Prostate gland (tissue), 2 donors: ENCODE results near the gene GARS1. TPM values are rescaled to one million over a fixed set of nuclear protein-coding genes. Genes with fewer than 3 reads are reported as not detected.

Experiments used
- DNase-seq: peaks from one replicate; pipeline ENCODE4 v3.0.0-alpha.2; 2019; ENCODE audit warnings: low spot score
- H3K27ac ChIP-seq, 2 donors: fragments of 200-600 bp; sonication (generic); 2 replicates each; pipeline ENCODE4 v1.5.1; 2017 to 2019
- H3K27me3 ChIP-seq: fragments of 200-600 bp; sonication (generic); replicated peaks from 2 replicates; pipeline ENCODE4 v1.5.1; 2019; ENCODE audit not compliant: insufficient read depth
- H3K36me3 ChIP-seq, 2 donors: fragments of 200-600 bp; sonication (generic); 1 replicate in 1 of 2; 2 replicates in 1 of 2; pipeline versions ENCODE4 v1.5.1 to v1.8.1; 2017 to 2019
- H3K4me1 ChIP-seq: fragments of 200-600 bp; sonication (generic); replicated peaks from 2 replicates; pipeline ENCODE4 v1.5.1; 2019
- H3K4me3 ChIP-seq, 2 donors: fragments of 200-600 bp; sonication (generic); 2 replicates each; pipeline ENCODE4 v1.5.1; 2017 to 2019
- H3K9me3 ChIP-seq: fragments of 200-600 bp; sonication (generic); 2 replicates; pipeline ENCODE4 v1.5.1; 2017
- POLR2A ChIP-seq: fragments of 450-650 bp; IDR thresholded peaks from one replicate; pipeline ENCODE4 v1.6.1; 2016; ENCODE audit warnings: antibody characterized with exemption, mild to moderate bottlenecking
- POLR2AphosphoS5 ChIP-seq: sonication (generic); formaldehyde crosslinking; IDR thresholded peaks from one replicate; pipeline ENCODE4 v1.6.1; 2017; ENCODE audit warnings: antibody characterized with exemption
- WGBS: methylation state at CpG from one replicate; pipeline ENCODE4 v1.1.5; 2018; 5-methylcytosine and 5-hydroxymethylcytosine counted together
- intact Hi-C: fragments of 100-400 bp; cut with DNase I; formaldehyde crosslinking; loops from one replicate; pipeline ENCODE4 v1.14.2; 2022
- total RNA-seq, 2 donors: library from RNA; depleted of rRNA; stranded (reverse); fragments of >200 nt; gene quantifications; one replicate each; pipeline ENCODE4 v1.1.0, GENCODE V29; 2016
- TF ChIP-seq, protein P1 (sequence below), 4 experiments: fragments of 200-600 bp in 2 of 4; fragments of 450-650 bp in 2 of 4; sonication (generic) in 2 of 4; IDR thresholded peaks; 1 replicate in 3 of 4; 2 replicates in 1 of 4; pipeline ENCODE4 v1.5.1; 2016 to 2019; ENCODE audit warnings: antibody characterized with exemption in 4 of 4, mild to moderate bottlenecking in 2 of 4, moderate library complexity in 2 of 4

Gene GARS1
- total RNA-seq, 2 donors from 2014 or later = 38.8 to 78.3 TPM

DNA sequence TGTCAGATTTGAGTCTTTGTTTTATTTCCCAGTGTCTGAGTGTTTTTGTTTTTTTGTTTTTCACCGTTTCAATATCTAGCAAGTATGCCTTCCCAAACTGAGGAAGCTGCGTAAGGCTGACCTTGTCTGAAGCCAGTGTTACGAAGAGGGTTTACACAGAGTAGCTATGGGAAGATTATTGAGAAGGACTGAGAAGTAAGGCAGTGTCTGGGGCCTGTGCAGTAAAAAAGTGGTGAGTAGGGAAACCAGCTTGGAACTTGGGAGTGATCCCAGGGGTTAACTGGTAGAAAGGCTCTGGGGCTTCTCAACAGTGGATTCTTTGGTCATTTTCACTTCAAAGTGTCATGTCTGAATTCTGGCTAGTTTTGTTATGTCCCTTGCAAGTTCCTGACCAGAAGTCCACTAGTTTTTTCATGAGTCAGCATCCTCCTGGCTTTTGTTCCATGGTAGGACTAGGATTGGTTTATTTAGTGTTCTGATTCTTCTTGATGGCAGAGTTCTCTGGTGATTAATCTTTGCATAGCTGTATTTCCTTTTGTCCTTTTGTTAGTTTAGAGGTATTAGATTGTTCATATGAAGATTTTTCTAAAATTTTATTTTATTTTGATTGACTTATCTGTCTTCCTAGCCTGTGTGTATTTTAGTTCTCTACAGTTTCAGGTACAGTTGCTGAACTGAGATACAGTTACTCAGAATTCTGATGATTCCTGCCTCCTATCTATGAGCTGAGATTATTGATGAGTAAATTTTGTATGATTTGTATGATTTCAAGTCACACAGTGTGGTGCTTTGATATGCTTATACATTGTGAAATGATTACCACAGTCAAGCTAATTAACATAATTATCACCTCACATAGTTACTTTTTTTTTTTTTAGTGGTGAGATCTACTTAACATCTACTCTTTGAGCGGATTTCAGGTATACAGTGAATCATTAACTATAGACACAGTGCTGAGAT is 19.0 kb downstream of the GARS1 start:
- Histone ChIP-seq H3K9me3 (no peaks in the 10 kb centered on the region), H3K4me3 (no peak overlapping the region), H3K27me3 (no peaks in the 10 kb centered on the region), H3K27ac (no peak overlapping the region), H3K36me3 (no peaks in the 10 kb centered on the region), H3K4me1 (no peaks in the 10 kb centered on the region)
- intact Hi-C loops = no loop called here
- DNase-seq = no peak
- WGBS = 94% methylated on average over 4 of the region's 4 CpGs
- no peak for TF ChIP-seq POLR2A
- TF ChIP-seq, protein P1, sequence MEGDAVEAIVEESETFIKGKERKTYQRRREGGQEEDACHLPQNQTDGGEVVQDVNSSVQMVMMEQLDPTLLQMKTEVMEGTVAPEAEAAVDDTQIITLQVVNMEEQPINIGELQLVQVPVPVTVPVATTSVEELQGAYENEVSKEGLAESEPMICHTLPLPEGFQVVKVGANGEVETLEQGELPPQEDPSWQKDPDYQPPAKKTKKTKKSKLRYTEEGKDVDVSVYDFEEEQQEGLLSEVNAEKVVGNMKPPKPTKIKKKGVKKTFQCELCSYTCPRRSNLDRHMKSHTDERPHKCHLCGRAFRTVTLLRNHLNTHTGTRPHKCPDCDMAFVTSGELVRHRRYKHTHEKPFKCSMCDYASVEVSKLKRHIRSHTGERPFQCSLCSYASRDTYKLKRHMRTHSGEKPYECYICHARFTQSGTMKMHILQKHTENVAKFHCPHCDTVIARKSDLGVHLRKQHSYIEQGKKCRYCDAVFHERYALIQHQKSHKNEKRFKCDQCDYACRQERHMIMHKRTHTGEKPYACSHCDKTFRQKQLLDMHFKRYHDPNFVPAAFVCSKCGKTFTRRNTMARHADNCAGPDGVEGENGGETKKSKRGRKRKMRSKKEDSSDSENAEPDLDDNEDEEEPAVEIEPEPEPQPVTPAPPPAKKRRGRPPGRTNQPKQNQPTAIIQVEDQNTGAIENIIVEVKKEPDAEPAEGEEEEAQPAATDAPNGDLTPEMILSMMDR (IDR thresholded peaks at IDR 0.05) = no peak
- TF ChIP-seq POLR2AphosphoS5 = no peak

DNA sequence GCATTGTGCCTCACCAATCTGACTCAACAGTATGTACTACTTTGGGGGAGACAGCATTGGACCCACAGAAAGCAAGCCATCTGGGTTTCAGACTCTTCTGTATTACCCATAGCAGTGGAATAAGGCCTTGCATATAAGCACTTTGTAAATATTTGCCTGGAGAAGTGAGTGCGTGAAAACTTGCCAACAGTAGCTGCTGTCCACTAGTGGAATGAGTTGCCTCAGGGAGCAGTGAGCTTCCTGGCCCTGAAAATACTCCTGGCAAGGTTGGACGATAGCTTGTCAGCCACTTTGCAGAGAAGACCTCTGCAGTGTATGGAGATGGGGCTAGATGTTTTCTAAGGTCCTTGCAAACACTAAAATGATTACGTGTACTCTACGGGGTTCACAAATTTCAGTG is 21.6 kb downstream of the GARS1 start:
- 67% methylated on average over 4 of the region's 4 CpGs for WGBS
- no peaks in the 10 kb centered on the region for H3K9me3 ChIP-seq
- no peaks in the 10 kb centered on the region for H3K27me3 ChIP-seq
- H3K4me3 ChIP-seq = no peak overlapping the region
- intact Hi-C loops = no loop called here
- H3K36me3 ChIP-seq = no peaks in the 10 kb centered on the region
- no peaks in the 10 kb centered on the region for H3K4me1 ChIP-seq
- H3K27ac ChIP-seq = no peak overlapping the region
- no peak for TF ChIP-seq POLR2AphosphoS5
- TF ChIP-seq POLR2A = no peak
- TF ChIP-seq, protein P1 (IDR thresholded peaks at IDR 0.05) = no peak
- DNase-seq = no peak

DNA sequence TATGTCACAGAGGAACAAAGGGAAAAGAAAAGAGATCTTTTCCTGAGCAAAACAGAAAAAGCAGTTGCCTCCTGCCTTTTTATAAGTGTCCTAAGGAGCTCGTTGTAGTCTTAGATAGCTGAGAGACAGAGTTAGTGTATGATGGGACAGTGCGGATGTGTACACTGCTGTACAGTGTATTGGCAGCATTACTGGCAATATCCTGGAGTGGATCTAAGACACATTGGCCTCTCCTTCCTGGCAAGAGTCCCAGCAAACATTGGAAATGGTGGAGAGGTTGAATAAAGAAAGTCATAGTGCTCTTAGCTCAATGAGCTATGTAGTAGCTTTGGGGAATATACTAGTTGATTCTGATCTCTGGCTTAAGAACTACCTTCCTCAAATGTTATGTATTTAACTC is 22.7 kb downstream of the GARS1 start:
- no peak for DNase-seq
- no peak overlapping the region for H3K27ac ChIP-seq
- TF ChIP-seq, protein P1 (IDR thresholded peaks at IDR 0.05) = no peak
- no peak for TF ChIP-seq POLR2AphosphoS5
- no peak for TF ChIP-seq POLR2A
- H3K4me3 ChIP-seq = no peak overlapping the region
- H3K27me3 ChIP-seq = no peaks in the 10 kb centered on the region
- no peaks in the 10 kb centered on the region for H3K4me1 ChIP-seq
- H3K9me3 ChIP-seq = no peaks in the 10 kb centered on the region
- 71% methylated on average over 2 of the region's 2 CpGs for WGBS
- no peaks in the 10 kb centered on the region for H3K36me3 ChIP-seq
- intact Hi-C loops = no loop called here

DNA sequence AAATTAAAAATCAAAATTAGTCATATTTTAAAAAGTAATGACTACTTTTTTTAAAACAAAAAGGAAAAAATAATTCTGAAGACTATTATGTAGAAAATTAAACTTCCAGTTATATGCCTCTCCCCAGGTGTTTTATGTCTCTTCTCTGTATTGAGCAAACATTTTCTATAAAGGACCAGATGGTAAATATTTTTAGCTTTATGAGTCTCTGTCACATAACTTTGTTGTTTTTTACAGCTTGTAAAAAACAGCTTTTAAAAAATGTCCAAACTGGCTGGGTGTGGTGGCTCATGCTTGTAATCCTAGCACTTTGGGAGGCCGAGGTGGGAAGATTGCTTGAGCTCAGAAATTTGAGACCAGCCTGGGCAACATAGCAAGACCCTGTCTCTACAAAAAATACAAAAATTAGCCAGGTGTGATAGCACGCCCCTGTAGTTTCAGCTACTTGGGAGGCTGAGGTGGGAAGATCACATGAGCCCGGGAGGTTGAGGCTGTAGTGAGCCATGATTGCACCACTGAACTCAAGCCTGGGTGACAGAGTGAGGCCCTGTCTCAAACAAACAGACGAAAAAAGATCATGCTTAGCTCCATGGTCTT is 23.5 kb downstream of the GARS1 start:
- peak; percentile 14 for TF ChIP-seq POLR2AphosphoS5
- no peak for TF ChIP-seq POLR2A
- Histone ChIP-seq H3K27ac (no peak overlapping the region), H3K36me3 (no peaks in the 10 kb centered on the region), H3K27me3 (no peaks in the 10 kb centered on the region), H3K9me3 (no peaks in the 10 kb centered on the region), H3K4me1 (no peaks in the 10 kb centered on the region), H3K4me3 (no peak overlapping the region)
- intact Hi-C loops = no loop called here
- WGBS = 82% methylated on average over 4 of the region's 4 CpGs
- no peak for DNase-seq

DNA sequence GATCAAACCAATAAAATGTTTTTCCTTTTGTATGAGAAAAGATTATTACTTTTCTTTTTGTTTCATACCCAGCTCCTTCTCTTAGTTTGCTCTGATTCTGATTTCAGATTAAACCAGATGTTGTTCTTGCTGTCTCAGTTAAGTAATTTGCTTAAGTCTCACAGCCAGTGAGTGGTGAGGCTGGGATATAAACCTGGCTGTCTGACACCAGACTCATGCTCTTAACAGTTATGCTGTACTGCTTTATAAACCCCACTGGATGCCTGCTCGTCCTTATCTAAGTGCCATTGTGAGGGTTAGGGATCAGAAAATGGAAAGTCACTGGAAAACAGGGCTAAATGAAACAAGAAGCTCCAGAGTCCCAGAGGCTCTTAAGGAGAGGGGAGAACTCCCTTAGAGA is 24.3 kb downstream of the GARS1 start:
- no peak overlapping the region for H3K4me3 ChIP-seq
- H3K9me3 ChIP-seq = no peaks in the 10 kb centered on the region
- H3K27ac ChIP-seq = no peak overlapping the region
- no peaks in the 10 kb centered on the region for H3K27me3 ChIP-seq
- TF ChIP-seq POLR2A (no peak), POLR2AphosphoS5 (no peak)
- TF ChIP-seq, protein P1 (IDR thresholded peaks at IDR 0.05) = no peak
- H3K4me1 ChIP-seq = no peaks in the 10 kb centered on the region
- 90% methylated on average over 1 of the region's 1 CpG for WGBS
- no peaks in the 10 kb centered on the region for H3K36me3 ChIP-seq
- intact Hi-C loops = no loop called here
- no peak for DNase-seq
